MM.1S (cell line): ENCODE measurements around the gene ZFPL1.

ENCODE experiments used
- DNase-seq: peaks from one replicate; pipeline ENCODE4 v3.0.0-alpha.2; 2015
- H2AFZ ChIP-seq: fragments of 300-600 bp; sonication (generic); 2 replicates; pipeline ENCODE4 v1.6.0; 2016; ENCODE audit warnings: antibody characterized with exemption, low read length
- H3F3A ChIP-seq: fragments of 300-600 bp; sonication (generic); 2 replicates; pipeline ENCODE4 v1.6.1; 2016; ENCODE audit warnings: mild to moderate bottlenecking, antibody characterized with exemption, low read length, moderate library complexity, mixed read lengths; ENCODE audit not compliant: insufficient read depth
- H3K27ac ChIP-seq: fragments of 300-600 bp; sonication (generic); 2 replicates; pipeline ENCODE4 v1.5.1; 2016; ENCODE audit warnings: mild to moderate bottlenecking, low read length
- H3K27me3 ChIP-seq: fragments of 300-600 bp; sonication (generic); replicated peaks from 2 replicates; pipeline ENCODE4 v1.6.0; 2016; ENCODE audit warnings: low read length; ENCODE audit not compliant: insufficient read depth
- H3K36me3 ChIP-seq: fragments of 300-600 bp; sonication (generic); replicated peaks from 2 replicates; pipeline ENCODE4 v1.6.1; 2016; ENCODE audit warnings: mild to moderate bottlenecking, low read length, mixed read lengths; ENCODE audit not compliant: insufficient read depth
- H3K4me1 ChIP-seq: fragments of 300-600 bp; sonication (generic); 2 replicates; pipeline ENCODE4 v1.6.1; 2016; ENCODE audit warnings: low read length, mixed read lengths
- H3K4me2 ChIP-seq: fragments of 300-600 bp; sonication (generic); 2 replicates; pipeline ENCODE4 v1.6.0; 2016; ENCODE audit warnings: low read depth, low read length
- H3K4me3 ChIP-seq: fragments of 300-600 bp; sonication (generic); 2 replicates; pipeline ENCODE4 v1.5.1; 2016; ENCODE audit warnings: low read length, mixed read lengths
- H3K79me2 ChIP-seq: fragments of 300-600 bp; sonication (generic); 2 replicates; pipeline ENCODE4 v1.6.1; 2016; ENCODE audit warnings: mixed run types, low read length, mixed read lengths
- H3K9ac ChIP-seq: fragments of 300-600 bp; sonication (generic); 2 replicates; pipeline ENCODE4 v1.6.1; 2016; ENCODE audit warnings: low read length, mixed read lengths
- H3K9me2 ChIP-seq: fragments of 300-600 bp; sonication (generic); replicated peaks from 2 replicates; pipeline ENCODE4 v1.6.1; 2016; ENCODE audit warnings: mild to moderate bottlenecking, low read length, mixed read lengths; ENCODE audit not compliant: insufficient read depth
- H3K9me3 ChIP-seq: fragments of 300-600 bp; sonication (generic); replicated peaks from 2 replicates; pipeline ENCODE4 v1.6.1; 2016; ENCODE audit warnings: mild to moderate bottlenecking, low read length, mixed read lengths; ENCODE audit not compliant: insufficient read depth
- H4K20me1 ChIP-seq: fragments of 300-600 bp; sonication (generic); 2 replicates; pipeline ENCODE4 v1.6.1; 2016; ENCODE audit warnings: mild to moderate bottlenecking, low read length, moderate library complexity, mixed read lengths; ENCODE audit not compliant: insufficient read depth
- CTCF ChIP-seq: fragments of 300-600 bp; sonication (generic); IDR thresholded peaks from 2 replicates; pipeline ENCODE4 v1.5.1; 2016; ENCODE audit warnings: antibody characterized with exemption, low read length, mixed read lengths
- EZH2 ChIP-seq: fragments of 300-600 bp; sonication (generic); optimal IDR thresholded peaks from 2 replicates; pipeline ENCODE3; 2017; ENCODE audit warnings: low read depth, mild to moderate bottlenecking, antibody characterized with exemption, low read length, mixed read lengths
- EZH2phosphoT487 ChIP-seq: fragments of 300-600 bp; sonication (generic); IDR thresholded peaks from 2 replicates; pipeline ENCODE4 v1.6.1; 2018; ENCODE audit warnings: antibody characterized with exemption, low read length

Gene ZFPL1

DNA sequence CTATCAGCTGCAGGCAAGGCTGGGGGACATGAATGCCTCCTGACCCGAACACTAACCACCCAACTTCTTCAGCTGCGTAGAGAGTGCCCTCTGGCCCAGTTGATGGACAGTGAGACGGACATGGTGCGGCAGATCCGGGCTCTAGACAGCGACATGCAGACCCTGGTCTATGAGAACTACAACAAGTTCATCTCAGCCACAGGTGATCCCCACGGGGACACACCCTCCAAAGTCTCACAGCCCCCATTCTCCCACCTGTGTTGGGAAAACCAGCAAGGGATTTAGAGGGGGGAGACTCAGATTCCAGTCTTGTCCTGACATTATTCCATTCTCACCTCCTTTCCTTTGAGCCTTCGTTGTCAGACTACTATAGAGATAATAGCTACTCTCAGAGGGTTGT is 12.9 kb downstream of the ZFPL1 start:
- Histone ChIP-seq H3K4me2 (peak overlapping the region; percentile 86), H3K9ac (peak overlapping the region; percentile 89; the same call in 1 of the 2 replicates), H2AFZ (no peak overlapping the region), H3K79me2 (peaks cover 47% of the 10 kb centered on the region), H3K4me3 (peak overlapping the region; percentile 84), H3K9me2 (no peaks in the 10 kb centered on the region), H3K27ac (peak overlapping the region; percentile 91; the same call in 1 of the 2 replicates), H4K20me1 (no peaks in the 10 kb centered on the region), H3K27me3 (no peaks in the 10 kb centered on the region), H3K9me3 (no peaks in the 10 kb centered on the region), H3K36me3 (no peaks in the 10 kb centered on the region), H3F3A (peaks cover 12% of the 10 kb centered on the region; the same call in 1 of the 2 replicates), H3K4me1 (peaks cover 10% of the 10 kb centered on the region; the same call in 1 of the 2 replicates)
- TF ChIP-seq EZH2phosphoT487 (no peak), EZH2 (no peak), CTCF (no peak)
- no peak for DNase-seq

- Histone ChIP-seq H3K9me2 (no peaks in the 10 kb centered on the region), H2AFZ (no peak overlapping the region), H3K27me3 (no peaks in the 10 kb centered on the region), H3K79me2 (peaks cover 85% of the 10 kb centered on the region), H3K9me3 (no peaks in the 10 kb centered on the region), H3K4me3 (no peak overlapping the region), H3K36me3 (no peaks in the 10 kb centered on the region), H3K9ac (no peak overlapping the region), H3K4me1 (peaks cover 10% of the 10 kb centered on the region; the same call in 1 of the 2 replicates), H3F3A (no peaks in the 10 kb centered on the region; the same call in 1 of the 2 replicates), H3K4me2 (no peak overlapping the region), H4K20me1 (no peaks in the 10 kb centered on the region), H3K27ac (no peak overlapping the region)
- TF ChIP-seq CTCF, result peak; percentile 20
- TF ChIP-seq EZH2phosphoT487, result no peak
- no peak for TF ChIP-seq EZH2
- no peak for DNase-seq
These were observed 16.8 kb downstream of the ZFPL1 start for GRCh38 chr11:65100674-65101350.

GRCh38 chr11:65102142-65103095 is 18.4 kb downstream of the ZFPL1 start:
- DNase-seq, result no peak
- H3K36me3 ChIP-seq, result no peaks in the 10 kb centered on the region
- no peaks in the 10 kb centered on the region for H3K9me3 ChIP-seq
- H3K4me2 ChIP-seq, result no peak overlapping the region
- no peak overlapping the region for H3K27ac ChIP-seq
- H3K79me2 ChIP-seq, result peaks cover 83% of the 10 kb centered on the region
- no peaks in the 10 kb centered on the region for H3K27me3 ChIP-seq
- no peak overlapping the region for H3K9ac ChIP-seq
- no peaks in the 10 kb centered on the region for H4K20me1 ChIP-seq
- no peak overlapping the region for H2AFZ ChIP-seq
- TF ChIP-seq EZH2 (no peak), CTCF (no peak), EZH2phosphoT487 (no peak)
- H3K4me1 ChIP-seq, result peaks cover 4% of the 10 kb centered on the region; the same call in 1 of the 2 replicates
- H3F3A ChIP-seq, result no peaks in the 10 kb centered on the region; the same call in 1 of the 2 replicates
- H3K4me3 ChIP-seq, result no peak overlapping the region
- no peaks in the 10 kb centered on the region for H3K9me2 ChIP-seq
